NCI-H1092 (cell line): ENCODE measurements around the gene ABCA6.

Source experiments
- DNase-seq: peaks from one replicate; lab custom pipeline; 2025; lab: John Stamatoyannopoulos, UW

The ABCA6 gene

DNA sequence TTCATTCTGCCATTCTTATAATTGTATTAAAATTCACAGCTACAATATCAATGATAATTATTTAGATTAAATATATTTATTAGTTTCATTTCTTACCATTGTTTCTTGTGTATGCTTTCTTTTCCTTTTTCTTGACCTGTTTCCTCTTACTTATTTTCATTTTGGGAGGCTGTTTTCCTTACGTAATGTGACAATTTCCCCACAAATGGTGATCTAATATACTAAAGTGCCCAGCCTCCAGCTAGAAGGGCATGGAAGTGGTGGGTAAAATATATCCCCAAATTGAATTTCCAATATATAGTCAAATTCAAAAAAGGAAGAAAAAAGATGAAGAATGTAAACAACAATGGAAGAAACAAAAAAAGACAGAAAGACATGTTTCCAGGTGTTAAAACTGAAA is 1.5 kb upstream of the ABCA6 start:
- no peak for DNase-seq

GRCh38 chr17:69142175-69142802 is 594 bp upstream of the ABCA6 start:
- no peak for DNase-seq

DNA sequence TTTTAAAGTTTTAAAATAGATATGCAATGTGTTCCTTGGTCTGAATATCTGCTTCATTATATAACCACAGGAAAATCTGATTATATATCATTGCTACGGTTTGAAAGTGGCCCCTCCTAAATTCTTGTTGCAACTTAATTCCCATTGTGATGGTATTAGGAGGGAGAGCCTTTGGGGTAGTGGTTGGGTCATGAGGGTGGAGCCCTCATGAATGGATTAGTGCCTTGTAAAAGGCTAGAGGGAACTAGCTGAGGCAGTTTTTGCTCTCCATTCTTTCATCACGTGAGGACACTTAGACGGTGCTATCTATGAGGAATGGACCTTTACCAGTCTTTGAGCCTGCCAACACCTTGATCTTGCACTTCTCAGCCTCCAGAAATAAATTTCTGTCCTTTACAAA is 7.6 kb downstream of the ABCA6 start:
- DNase-seq, result no peak

- DNase-seq, result no peak
These were observed 10.9 kb downstream of the ABCA6 start for GRCh38 chr17:69130627-69131296.

DNA sequence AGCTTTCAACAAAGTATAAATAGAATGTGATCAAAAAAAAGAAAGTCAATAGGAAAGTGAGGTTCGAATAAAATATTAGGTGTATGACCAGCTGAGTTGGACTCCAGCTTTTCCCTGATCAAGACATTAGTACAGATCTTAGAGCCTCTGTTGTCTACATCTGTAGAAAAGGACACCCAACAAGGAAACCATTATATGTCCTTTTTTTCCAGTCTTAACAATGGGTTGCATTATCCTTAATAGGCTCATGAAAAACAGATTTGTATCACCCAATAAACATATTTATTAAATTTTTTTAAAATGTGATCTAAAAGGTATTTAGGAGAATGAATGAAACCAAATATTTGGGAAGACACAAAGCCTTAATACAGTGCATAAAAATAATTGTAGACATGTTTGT is 18.1 kb downstream of the ABCA6 start:
- DNase-seq, result no peak

DNA sequence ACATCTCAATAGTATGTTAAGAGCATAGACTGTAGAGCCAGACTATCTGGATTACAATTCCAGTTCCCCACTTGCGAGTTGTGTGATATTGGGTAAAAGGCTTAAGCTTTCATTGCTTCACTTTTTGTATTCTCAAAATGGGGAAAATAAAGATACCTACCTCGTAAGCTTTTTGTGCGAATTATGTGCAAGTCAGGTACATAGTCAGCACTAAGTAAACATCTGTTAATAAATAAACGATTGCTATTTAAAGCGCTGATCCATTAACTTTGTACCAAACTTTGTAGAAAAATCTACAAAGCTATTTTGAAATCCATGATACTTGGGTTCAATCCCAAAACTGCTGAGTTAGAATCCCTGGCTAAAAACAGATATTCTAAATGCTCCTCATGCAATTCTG is 19.6 kb downstream of the ABCA6 start:
- DNase-seq, result no peak

- no peak for DNase-seq
These were observed 23.6 kb downstream of the ABCA6 start for GRCh38 chr17:69117855-69118784.

GRCh38 chr17:69111794-69112193 is 29.9 kb downstream of the ABCA6 start:
- no peak for DNase-seq

- no peak for DNase-seq
These were observed 35.6 kb downstream of the ABCA6 start for GRCh38 chr17:69105907-69106730.

DNA sequence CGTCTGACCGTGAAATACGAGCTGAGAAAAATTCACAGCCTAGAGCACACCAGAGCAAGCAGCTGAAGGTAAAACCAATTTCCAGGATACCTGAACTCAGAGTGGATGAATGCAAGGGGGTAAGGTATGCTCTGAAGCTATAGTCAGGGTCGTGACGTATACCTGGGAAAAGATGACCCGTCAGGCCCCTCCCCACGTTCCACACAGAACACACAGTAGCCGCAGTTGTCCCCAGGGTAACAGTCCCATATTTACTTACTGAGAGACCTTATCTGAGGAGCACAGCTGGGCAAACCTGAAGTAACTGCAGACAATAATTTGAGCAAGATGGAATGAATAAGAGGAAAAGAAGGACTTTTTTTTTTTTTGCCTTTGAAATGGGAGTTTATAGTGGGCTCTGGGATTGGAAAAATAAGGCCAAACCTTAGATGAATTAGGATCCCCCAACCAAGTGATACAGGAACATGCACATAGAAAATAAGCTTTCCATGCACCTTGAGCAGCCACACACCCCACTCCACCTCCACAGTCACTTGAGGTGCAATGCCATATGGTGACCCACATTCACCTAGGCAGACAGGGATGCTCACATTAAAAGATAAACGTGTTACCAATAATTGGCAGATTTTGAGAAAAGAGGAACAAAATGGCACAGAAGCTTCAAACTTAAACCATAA is 38.0 kb downstream of the ABCA6 start:
- no peak for DNase-seq

DNA sequence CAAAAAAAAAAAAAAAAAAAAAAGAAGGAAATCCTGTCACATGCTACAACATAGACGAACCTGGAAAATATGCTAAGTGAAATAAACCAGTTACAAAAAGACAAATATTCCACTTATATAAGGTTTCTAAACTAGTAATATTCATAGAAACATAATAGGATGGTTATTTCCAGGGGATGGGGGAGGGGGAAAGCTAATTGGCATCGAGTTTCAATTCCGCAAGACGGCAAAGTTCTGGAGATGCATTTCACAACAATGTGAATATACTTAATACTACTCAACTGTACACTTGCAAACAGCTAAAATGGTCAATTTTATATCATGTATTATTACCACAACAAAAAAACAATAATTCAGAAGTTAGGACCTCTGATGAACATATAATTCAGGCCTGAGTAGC is 43.1 kb downstream of the ABCA6 start:
- no peak for DNase-seq

DNA sequence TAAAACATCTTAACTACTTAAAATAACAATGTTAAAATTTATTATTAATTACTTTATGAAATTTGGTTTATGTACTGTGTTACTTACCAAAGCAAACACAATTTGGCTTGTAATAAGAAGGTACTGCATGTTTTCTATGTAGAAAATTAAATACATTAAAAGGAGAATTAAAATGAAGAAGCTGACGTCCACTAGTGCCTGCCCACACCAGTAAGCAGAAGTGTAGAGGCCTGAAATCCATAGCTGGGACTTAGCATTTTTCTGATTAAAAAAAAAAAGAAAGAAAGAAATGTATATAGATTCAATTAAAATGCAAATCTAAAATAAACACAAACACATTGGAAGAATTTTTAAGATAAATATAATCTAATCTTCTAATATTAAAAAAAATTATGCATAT is 45.2 kb downstream of the ABCA6 start:
- DNase-seq, result no peak

- no peak for DNase-seq
These were observed 47.7 kb downstream of the ABCA6 start for GRCh38 chr17:69093995-69094394.

DNA sequence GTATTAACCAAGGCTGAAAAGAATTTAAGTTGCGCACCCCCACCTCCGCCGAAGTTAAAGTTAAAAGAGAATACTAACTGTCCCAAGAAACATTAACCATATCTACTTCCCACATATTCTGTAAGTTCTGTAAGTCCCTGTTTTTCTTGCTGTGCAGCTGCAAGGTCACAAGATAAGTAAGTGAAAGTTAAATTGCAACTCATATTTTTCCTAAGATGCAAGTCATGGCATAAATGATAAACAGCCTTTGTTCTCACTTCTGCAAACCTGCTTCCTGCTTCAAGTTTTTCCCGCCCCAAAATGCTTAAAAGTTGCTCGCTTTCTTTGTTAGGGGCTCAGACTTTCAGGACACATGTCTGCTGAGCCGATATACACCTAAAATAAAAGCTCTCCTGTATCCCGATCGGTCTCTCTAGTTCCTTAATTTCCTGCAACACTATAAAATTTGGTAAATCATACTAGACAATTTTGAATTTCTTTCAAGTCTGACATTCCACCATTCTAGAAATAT is 48.4 kb downstream of the ABCA6 start:
- DNase-seq, result no peak

GRCh38 chr17:69090365-69090764 is 51.3 kb downstream of the ABCA6 start:
- no peak for DNase-seq

DNA sequence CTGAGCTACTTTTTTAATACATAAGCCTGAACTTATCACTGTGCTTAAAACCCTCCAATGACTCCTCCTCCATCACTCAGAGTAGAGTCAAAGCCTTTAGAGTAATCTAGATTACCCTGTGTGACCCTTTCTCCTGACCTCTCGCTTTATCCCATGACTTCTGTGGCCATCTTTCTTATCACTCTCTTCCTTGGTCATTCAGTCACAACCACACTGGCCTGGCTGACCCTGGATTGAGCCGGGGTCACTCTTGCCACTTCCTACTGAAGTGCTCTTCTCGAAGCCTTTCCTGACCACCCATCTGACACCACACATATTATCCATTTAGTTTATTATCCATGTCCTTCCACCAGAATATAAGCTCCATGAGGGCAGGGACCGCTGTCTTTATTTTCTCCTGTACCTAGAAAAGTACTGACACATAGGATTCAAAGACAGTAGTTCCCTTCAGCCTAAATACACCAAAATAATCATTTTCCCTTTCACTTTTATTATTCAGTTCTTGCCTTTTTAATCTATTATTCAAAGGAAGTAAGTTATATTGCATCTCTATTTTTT is 53.0 kb downstream of the ABCA6 start:
- no peak for DNase-seq

DNA sequence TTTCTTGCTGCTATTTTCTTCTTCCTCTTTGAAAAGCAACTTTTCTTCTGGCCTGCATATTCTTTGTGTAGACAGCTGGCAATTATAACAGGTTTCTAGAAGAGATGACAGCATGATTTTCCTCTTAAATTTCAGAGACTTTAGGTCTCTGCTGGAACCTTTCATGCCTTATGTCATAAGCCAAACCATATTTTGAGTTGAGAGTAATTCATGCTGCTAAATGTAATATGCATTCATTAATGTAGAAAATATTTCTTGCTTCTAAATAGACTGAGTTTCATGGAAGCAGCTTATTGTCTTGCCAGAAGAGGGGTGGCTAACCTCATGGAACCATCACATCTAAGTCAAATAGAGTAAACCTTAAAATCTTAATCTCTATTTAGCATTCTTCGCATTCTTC is 55.1 kb downstream of the ABCA6 start:
- no peak for DNase-seq

DNA sequence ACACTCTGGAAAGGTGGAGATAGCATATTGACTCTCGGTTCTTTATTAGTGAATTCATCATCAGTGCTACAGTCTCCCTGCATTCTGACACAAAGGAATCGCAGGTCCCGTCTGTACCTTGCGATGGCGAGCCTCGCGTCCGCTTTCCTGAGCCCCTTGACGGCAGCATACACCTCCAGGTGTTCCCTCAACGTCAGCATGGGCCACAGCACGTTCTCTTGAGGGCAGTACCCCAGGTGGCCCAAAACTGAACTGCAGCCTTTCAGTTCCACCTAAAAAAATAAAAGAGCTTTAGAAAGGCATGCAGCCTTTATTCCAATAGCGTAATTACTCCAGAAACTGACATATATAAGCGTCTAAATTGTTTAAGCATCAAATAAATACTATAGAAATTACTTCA is 56.8 kb downstream of the ABCA6 start:
- no peak for DNase-seq

DNA sequence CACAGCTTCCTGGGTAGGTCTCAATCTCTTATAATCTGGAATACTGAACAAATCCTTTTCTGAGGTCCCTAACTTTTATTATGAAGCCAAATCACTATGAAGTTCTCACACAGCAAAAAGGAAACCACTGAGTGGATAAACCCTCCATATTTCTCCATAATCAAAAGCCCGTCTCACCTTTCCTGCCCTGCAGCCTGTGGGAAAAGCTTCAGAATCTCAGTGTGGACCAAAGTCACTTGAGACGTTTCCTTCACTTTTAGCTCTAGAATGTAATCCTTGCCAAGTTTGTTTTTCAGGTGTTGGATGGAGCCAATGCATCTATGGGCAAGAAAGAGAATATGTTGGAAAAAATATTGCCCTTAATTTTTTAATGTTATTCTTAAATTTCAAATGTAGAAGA is 59.0 kb downstream of the ABCA6 start:
- no peak for DNase-seq

- DNase-seq, result no peak
These were observed 62.8 kb downstream of the ABCA6 start for GRCh38 chr17:69078864-69079263.

GRCh38 chr17:69075823-69076222 is 65.9 kb downstream of the ABCA6 start:
- no peak for DNase-seq
